Measurements from ENCODE around the gene RAB7B.

Gene RAB7B

DNA sequence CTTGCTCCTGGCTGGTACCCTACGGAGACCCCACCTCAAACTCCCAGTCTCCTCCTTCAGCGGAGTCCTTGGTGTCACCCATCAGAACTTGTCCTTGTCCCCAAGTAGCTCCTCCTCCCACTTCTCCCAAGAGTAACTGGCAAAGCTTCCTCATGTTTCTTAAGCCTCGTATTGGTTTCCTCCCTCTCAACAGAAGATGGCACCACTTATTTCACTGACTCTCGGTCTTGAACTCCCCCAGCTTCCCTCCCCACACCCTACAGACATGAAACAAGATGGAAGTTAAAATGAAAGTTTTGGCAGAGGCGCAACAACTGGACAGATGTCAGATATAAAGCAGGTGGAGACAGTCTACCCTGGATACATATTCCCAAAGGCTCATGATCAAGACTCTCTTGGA lies 13.4 kb downstream of the RAB7B start:
- Histone ChIP-seq H3K9me3 (ENCODE audit: insufficient read depth, low read length) (no peaks in the 10 kb centered on the region), H3K27me3 (ENCODE audit: low read length) (no peaks in the 10 kb centered on the region), H3K27ac (ENCODE audit: low read depth, low read length) (no peak overlapping the region), H2AFZ (ENCODE audit: low read depth, low read length, severe bottlenecking) (no peak overlapping the region), H4K20me1 (ENCODE audit: low read depth, low read length) (no peaks in the 10 kb centered on the region), H3K36me3 (ENCODE audit: low read length) (no peaks in the 10 kb centered on the region), H3K9me2 (replicated peaks; ENCODE audit: insufficient read depth, low read length) (no peaks in the 10 kb centered on the region), H3K79me2 (ENCODE audit: insufficient read depth, low read length) (no peaks in the 10 kb centered on the region), H3K4me3 (ENCODE audit: insufficient read depth, low read length, poor library complexity, severe bottlenecking) (no peak overlapping the region), H3K9ac (ENCODE audit: low read length) (no peak overlapping the region), H3K4me2 (ENCODE audit: low read depth, low read length, poor library complexity, severe bottlenecking) (no peak overlapping the region), H3F3A (ENCODE audit: insufficient read depth) (no peaks in the 10 kb centered on the region)
- TF ChIP-seq EZH2phosphoT487 (conservative IDR thresholded peaks at IDR 0.05; ENCODE audit: low read length) = no peak
- TF ChIP-seq, protein P1, sequence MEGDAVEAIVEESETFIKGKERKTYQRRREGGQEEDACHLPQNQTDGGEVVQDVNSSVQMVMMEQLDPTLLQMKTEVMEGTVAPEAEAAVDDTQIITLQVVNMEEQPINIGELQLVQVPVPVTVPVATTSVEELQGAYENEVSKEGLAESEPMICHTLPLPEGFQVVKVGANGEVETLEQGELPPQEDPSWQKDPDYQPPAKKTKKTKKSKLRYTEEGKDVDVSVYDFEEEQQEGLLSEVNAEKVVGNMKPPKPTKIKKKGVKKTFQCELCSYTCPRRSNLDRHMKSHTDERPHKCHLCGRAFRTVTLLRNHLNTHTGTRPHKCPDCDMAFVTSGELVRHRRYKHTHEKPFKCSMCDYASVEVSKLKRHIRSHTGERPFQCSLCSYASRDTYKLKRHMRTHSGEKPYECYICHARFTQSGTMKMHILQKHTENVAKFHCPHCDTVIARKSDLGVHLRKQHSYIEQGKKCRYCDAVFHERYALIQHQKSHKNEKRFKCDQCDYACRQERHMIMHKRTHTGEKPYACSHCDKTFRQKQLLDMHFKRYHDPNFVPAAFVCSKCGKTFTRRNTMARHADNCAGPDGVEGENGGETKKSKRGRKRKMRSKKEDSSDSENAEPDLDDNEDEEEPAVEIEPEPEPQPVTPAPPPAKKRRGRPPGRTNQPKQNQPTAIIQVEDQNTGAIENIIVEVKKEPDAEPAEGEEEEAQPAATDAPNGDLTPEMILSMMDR (IDR thresholded peaks at IDR 0.05; ENCODE audit: insufficient read depth, low read length, poor library complexity, severe bottlenecking) = no peak

DNA sequence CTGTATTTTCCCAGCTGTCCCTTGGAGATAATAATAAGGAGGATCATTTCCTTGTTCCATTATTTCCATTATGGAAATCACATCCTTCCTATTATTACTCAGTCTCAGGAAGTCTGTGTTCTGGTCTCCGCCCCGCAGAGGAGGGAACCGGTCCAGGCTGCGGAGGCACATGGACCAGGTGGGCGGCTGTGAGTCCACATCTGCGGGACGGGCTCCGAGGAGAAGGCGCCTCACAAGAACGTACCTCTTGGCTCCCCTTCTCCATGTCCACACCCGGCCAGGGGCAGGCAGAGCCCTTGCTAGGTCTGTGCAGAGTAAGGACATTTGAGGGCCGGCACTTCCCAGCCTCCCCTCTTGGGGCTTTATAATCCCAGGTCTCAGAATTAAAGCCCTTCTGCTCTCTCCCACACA lies 14.6 kb downstream of the RAB7B start:
- no peaks in the 10 kb centered on the region for H4K20me1 ChIP-seq (ENCODE audit: low read depth, low read length)
- H3K79me2 ChIP-seq (ENCODE audit: insufficient read depth, low read length) = no peaks in the 10 kb centered on the region
- no peaks in the 10 kb centered on the region for H3F3A ChIP-seq (ENCODE audit: insufficient read depth)
- H3K36me3 ChIP-seq (ENCODE audit: low read length) = no peaks in the 10 kb centered on the region
- H3K9ac ChIP-seq (ENCODE audit: low read length) = no peak overlapping the region
- H3K27me3 ChIP-seq (ENCODE audit: low read length) = no peaks in the 10 kb centered on the region
- H3K4me3 ChIP-seq (ENCODE audit: insufficient read depth, low read length, poor library complexity, severe bottlenecking) = no peak overlapping the region
- H3K4me2 ChIP-seq (ENCODE audit: low read depth, low read length, poor library complexity, severe bottlenecking) = no peak overlapping the region
- no peak overlapping the region for H3K27ac ChIP-seq (ENCODE audit: low read depth, low read length)
- no peaks in the 10 kb centered on the region for H3K9me3 ChIP-seq (ENCODE audit: insufficient read depth, low read length)
- TF ChIP-seq EZH2phosphoT487 (conservative IDR thresholded peaks at IDR 0.05; ENCODE audit: low read length) = no peak
- TF ChIP-seq, protein P1 (IDR thresholded peaks at IDR 0.05; ENCODE audit: insufficient read depth, low read length, poor library complexity, severe bottlenecking) = no peak
- H2AFZ ChIP-seq (ENCODE audit: low read depth, low read length, severe bottlenecking) = no peak overlapping the region
- no peaks in the 10 kb centered on the region for H3K9me2 ChIP-seq (replicated peaks; ENCODE audit: insufficient read depth, low read length)

DNA sequence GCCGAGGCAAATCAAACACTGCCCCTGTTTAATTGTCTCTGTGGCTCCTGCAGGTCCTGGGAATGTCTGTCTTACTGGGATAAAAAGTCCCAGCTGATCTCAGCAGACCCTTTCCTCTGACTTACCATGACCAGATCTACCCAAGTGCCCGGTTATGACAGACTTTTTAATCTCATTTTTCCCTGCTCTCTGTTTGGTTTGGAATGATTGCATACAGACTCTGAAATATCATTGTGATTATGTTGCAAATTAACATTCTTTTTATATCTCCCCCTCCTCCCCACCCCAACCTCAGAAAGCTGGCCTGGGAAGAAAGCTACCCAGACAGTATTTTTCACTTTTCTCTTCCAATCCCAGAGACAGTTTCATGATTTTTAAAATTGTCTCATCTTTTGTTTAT lies 16.3 kb downstream of the RAB7B start:
- Histone ChIP-seq H3K79me2 (ENCODE audit: insufficient read depth, low read length) (no peaks in the 10 kb centered on the region), H3F3A (ENCODE audit: insufficient read depth) (no peaks in the 10 kb centered on the region), H4K20me1 (ENCODE audit: low read depth, low read length) (no peaks in the 10 kb centered on the region), H3K36me3 (ENCODE audit: low read length) (no peaks in the 10 kb centered on the region), H2AFZ (ENCODE audit: low read depth, low read length, severe bottlenecking) (no peak overlapping the region), H3K9me3 (ENCODE audit: insufficient read depth, low read length) (no peaks in the 10 kb centered on the region), H3K9ac (ENCODE audit: low read length) (no peak overlapping the region), H3K9me2 (replicated peaks; ENCODE audit: insufficient read depth, low read length) (no peaks in the 10 kb centered on the region), H3K4me2 (ENCODE audit: low read depth, low read length, poor library complexity, severe bottlenecking) (no peak overlapping the region), H3K4me3 (ENCODE audit: insufficient read depth, low read length, poor library complexity, severe bottlenecking) (no peak overlapping the region), H3K27ac (ENCODE audit: low read depth, low read length) (no peak overlapping the region), H3K27me3 (ENCODE audit: low read length) (no peaks in the 10 kb centered on the region)
- TF ChIP-seq, protein P1 (IDR thresholded peaks at IDR 0.05; ENCODE audit: insufficient read depth, low read length, poor library complexity, severe bottlenecking) = no peak
- TF ChIP-seq EZH2phosphoT487 (conservative IDR thresholded peaks at IDR 0.05; ENCODE audit: low read length) = no peak
